Mucosa of rectum (tissue), 2 donors: Measurements from ENCODE around the gene UQCRHL.
"Not testable (repeated sequence)": the region's sequence is repeated elsewhere in the genome, so short reads cannot be mapped to it uniquely, and the experiment has no call there.

Source experiments
- H3K27ac ChIP-seq, 2 donors: one replicate each; pipeline ENCODE4 v1.7.0; 2013; ENCODE audit warnings: inconsistent platforms in 2 of 2, low read depth in 2 of 2, low read length in 2 of 2
- H3K27me3 ChIP-seq, 2 donors: one replicate each; pipeline ENCODE4 v1.7.0; 2013; ENCODE audit warnings: low read length in 2 of 2; ENCODE audit not compliant: control insufficient read depth in 2 of 2, insufficient read depth in 2 of 2
- H3K36me3 ChIP-seq, 2 donors: one replicate each; pipeline ENCODE4 v1.7.0; 2013; ENCODE audit warnings: low read length in 2 of 2; ENCODE audit not compliant: control insufficient read depth in 2 of 2, insufficient read depth in 2 of 2
- H3K4me1 ChIP-seq, 2 donors: one replicate each; pipeline ENCODE4 v1.7.0; 2013; ENCODE audit warnings: low read length in 2 of 2, mild to moderate bottlenecking in 1 of 2; ENCODE audit not compliant: control insufficient read depth in 2 of 2, insufficient read depth in 2 of 2
- H3K4me3 ChIP-seq, 2 donors: one replicate each; pipeline ENCODE4 v1.7.0; 2013; ENCODE audit warnings: low read length in 2 of 2
- H3K9ac ChIP-seq, 2 donors: one replicate each; pipeline ENCODE4 v1.7.0; 2013; ENCODE audit warnings: low read length in 2 of 2, low read depth in 1 of 2, mild to moderate bottlenecking in 1 of 2
- H3K9me3 ChIP-seq, 2 donors: one replicate each; pipeline ENCODE4 v1.7.0; 2013; ENCODE audit warnings: low read length in 2 of 2; ENCODE audit not compliant: control insufficient read depth in 2 of 2
- donor health status: healthy.
- donor health status: Normal muscosa, but diverticular disease.

Gene UQCRHL

DNA sequence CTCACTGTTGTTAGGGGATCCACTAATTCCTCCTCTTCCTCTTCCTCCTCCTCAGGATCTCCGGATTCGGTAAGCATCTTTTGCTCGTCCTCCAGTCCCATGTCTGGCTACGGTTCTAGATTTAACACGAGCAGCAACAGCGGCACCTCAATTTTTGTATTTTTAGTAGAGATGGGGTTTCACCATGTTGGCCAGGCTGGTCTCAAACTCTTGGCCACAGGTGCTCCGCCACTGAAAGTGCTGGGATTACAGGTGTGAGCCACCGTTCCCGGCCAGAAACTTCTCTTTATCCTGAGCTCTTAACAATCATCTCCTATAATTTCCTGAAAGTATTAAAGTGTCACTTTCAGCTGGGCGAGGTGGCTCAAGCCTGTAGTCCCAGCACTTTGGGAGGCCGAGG lies at the start of gene UQCRHL:
Gene UQCRHL, minus strand, starts transcription at position 101 of the 400 bp plus-strand sequence. Its CDS starts 0 bp downstream, at position 101.
- not testable (repeated sequence) for H3K27ac ChIP-seq, H3K4me3 ChIP-seq, H3K27me3 ChIP-seq, H3K9me3 ChIP-seq, H3K4me1 ChIP-seq, H3K36me3 ChIP-seq, H3K9ac ChIP-seq

DNA sequence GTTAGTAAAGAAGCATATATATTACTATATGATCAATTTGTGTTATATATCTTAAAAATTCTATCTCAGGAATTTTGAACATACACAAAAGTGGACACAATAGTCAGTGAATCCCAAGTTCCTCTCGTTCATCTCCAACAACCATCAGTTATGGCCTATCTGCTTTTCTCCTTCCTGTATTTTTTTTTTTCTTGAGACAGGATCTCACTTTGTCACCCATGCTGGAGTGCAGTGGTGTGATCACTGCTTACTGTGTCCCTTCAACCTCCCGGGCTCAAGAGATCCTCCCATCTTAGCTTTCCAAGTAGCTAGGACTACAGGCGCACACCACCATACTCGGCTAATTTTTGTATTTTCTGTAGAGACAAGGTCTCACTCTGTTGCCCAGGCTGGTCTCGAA lies 49.4 kb upstream of the UQCRHL start:
- H3K9me3 ChIP-seq = no peaks in the 10 kb centered on the region
- H3K4me1 ChIP-seq = peaks cover 2% of the 10 kb centered on the region in 2 donors
- H3K4me3 ChIP-seq = no peak overlapping the region

DNA sequence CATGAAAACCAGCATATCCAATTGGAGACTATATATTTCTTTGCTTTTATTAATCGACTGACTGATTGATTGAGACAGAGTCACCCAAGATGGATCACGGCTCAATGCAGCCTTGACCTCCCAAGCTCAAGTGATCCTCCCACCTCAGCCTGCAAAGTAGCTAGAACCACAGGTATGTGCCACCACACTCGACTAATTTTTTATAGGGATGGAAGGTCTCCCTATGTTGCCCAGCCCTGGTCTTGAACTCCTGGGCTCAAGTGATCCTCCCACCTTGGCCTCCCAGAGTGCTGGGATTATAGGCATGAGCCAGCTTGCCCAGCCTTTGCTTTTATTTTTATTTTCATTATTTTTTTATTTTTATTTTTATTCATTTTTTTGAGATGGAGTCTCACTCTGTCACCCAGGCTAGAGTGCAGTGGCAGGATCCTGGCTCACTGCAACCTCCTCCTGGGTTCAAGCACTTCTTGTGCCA lies 45.4 kb upstream of the UQCRHL start:
- H3K27ac ChIP-seq = no peak overlapping the region
- no peaks in the 10 kb centered on the region for H3K36me3 ChIP-seq
- no peak overlapping the region for H3K4me3 ChIP-seq
- H3K27me3 ChIP-seq = no peaks in the 10 kb centered on the region
- H3K9me3 ChIP-seq = no peaks in the 10 kb centered on the region
- H3K9ac ChIP-seq = no peak overlapping the region
- H3K4me1 ChIP-seq = peaks cover 15 to 18% of the 10 kb centered on the region in 2 donors

More for the DNA sequence above, 49.4 kb upstream of the UQCRHL start:
- no peak overlapping the region for H3K9ac ChIP-seq
- no peaks in the 10 kb centered on the region for H3K27me3 ChIP-seq
- no peaks in the 10 kb centered on the region for H3K36me3 ChIP-seq
- H3K27ac ChIP-seq = no peak overlapping the region

DNA sequence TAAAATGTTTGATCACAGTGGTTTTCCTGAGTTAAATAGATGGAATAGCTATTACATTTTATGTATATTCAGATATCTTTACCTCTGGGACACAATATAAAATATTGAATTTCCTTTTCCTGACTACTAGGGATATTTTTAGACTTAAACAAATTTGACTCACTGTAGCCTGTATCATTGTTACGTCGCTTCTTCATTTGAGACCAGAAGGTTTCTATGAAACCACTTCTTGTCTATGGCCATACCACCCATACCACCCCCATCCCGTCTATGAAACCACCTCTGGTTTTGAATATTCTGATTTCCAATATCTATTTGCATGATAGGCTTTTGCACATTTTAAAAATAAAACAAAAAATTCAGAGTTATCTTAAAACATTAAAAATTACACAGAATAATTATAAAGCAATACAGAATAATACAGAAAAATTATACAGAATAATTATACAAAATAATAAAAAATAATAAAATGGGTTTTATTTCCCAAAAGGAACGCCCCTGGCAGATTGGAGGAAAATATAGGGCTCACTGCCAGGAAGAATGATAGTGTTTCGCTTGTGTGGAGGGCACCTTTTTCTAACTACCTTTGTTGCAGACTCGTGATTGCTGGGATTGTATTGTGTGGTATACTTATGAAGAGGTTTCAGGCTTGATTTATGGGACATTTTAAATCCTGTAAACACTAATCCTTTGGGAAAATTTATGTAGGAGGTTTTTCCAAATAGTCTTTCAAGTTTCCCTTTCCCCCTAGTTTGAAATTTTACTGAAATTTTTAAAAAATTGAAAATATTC lies 44.8 kb upstream of the UQCRHL start:
- no peaks in the 10 kb centered on the region for H3K36me3 ChIP-seq
- no peaks in the 10 kb centered on the region for H3K27me3 ChIP-seq
- peaks cover 15 to 18% of the 10 kb centered on the region in 2 donors for H3K4me1 ChIP-seq
- no peak overlapping the region for H3K27ac ChIP-seq
- H3K9me3 ChIP-seq = no peaks in the 10 kb centered on the region
- H3K4me3 ChIP-seq = no peak overlapping the region
- H3K9ac ChIP-seq = no peak overlapping the region

DNA sequence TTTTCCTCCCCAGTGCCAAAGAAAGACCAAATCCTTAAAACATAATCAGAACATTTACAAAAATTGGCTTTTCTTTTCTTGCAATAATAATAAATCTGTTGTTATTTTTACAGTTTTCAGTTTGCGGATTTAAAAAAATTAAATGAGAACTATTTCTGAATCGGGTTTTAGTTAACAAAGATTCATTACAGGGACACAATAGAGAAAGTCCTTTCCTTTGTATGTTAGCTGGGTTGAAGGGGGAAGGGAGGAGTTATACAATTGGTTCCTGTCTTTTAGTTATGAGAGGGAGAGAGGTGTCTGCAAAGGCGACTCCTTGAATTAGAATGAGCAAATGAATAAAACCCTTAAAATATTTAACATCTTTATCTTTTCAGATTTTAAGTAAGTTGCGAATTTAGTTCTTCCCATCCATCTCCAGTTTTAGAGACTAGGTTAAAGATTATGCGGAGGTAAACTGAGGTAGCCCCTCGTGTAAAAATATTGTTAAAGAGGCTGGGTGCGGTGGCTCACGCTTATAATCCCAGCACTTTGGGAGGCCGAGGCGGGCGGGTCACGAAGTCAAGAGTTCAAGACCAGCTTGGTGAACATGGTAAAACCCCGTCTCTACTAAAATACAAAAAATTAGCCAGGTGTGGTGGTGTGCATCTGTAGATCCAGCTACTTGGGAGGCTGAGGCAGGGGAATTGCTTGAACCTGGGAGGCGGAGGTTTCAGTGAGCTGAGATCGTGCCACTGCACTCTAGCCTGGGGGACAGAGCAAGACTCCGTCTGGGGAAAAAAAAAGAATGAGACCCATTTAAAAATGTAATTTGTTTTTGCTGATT lies 44.0 kb upstream of the UQCRHL start:
- peaks cover 18 to 19% of the 10 kb centered on the region in 2 donors for H3K4me1 ChIP-seq
- H3K27me3 ChIP-seq = no peaks in the 10 kb centered on the region
- H3K36me3 ChIP-seq = no peaks in the 10 kb centered on the region
- no peaks in the 10 kb centered on the region for H3K9me3 ChIP-seq
- H3K27ac ChIP-seq = no peak overlapping the region
- H3K9ac ChIP-seq = no peak overlapping the region
- H3K4me3 ChIP-seq = no peak overlapping the region

DNA sequence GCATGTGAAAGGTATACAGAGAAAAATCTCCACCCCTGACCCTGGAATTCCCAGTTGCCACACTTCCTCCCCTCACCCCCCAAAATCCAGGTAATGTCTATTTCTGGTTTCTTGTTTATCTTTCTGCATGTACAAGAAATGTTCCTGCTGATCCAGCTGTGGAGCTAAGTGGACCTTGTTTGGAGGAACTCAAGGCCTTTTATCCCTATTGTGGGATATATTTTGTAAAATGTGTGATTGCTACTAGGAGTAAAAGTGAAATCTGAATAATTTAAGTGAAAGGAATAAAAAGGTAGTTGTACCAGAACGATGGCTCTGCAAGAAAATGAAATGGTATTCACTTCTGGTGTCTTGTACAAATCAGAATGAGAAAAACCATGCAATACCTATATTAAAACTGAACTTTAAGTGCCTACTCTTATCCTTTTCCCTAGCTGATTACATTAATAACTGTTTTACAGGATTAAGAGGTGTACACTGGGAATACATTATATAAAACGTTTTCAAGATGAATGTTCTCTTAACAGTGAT lies 43.1 kb upstream of the UQCRHL start:
- H3K4me1 ChIP-seq = peaks cover 18 to 19% of the 10 kb centered on the region in 2 donors

DNA sequence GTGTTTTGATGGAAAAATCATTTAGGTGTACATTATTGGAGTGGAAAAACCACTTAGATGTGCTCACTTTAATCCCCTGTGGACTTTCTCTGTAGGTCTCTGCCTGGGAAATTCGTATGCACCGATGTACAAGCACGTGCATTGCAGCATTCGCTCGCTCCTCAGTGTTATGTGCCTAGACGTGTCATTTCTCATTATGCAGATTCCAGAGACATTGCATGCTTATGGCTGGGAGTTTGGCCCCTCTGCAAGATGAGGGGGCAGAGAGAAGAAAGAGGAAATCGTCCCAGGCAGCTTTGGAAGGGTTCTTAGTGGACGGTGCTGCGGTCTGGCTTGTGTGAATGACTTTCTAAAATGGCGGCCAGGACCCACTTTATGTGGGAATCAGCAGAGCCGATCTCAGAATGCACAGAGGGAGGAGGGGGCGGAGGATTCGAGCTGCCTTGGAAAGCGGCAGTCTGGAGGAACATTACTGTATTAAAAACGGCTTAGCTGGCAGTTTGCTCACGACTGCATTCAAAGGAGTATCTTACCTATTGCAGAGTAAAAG lies 42.4 kb upstream of the UQCRHL start:
- H3K27ac ChIP-seq = peak overlapping the region; percentile 90 to 95
- peak overlapping the region; percentile 96 to 98 for H3K9ac ChIP-seq
- peaks cover 18 to 19% of the 10 kb centered on the region in 2 donors for H3K4me1 ChIP-seq
- no peaks in the 10 kb centered on the region for H3K27me3 ChIP-seq
- H3K9me3 ChIP-seq = no peaks in the 10 kb centered on the region
- H3K4me3 ChIP-seq = peak overlapping the region; percentile 77 to 91
- no peaks in the 10 kb centered on the region for H3K36me3 ChIP-seq

More for the DNA sequence above, 43.1 kb upstream of the UQCRHL start:
- peak overlapping the region in 1 of 2 donors; percentile 95 for H3K27ac ChIP-seq
- peak overlapping the region; percentile 96 to 98 for H3K9ac ChIP-seq
- no peaks in the 10 kb centered on the region for H3K36me3 ChIP-seq
- no peaks in the 10 kb centered on the region for H3K9me3 ChIP-seq
- no peaks in the 10 kb centered on the region for H3K27me3 ChIP-seq
- peak overlapping the region; percentile 77 to 91 for H3K4me3 ChIP-seq

DNA sequence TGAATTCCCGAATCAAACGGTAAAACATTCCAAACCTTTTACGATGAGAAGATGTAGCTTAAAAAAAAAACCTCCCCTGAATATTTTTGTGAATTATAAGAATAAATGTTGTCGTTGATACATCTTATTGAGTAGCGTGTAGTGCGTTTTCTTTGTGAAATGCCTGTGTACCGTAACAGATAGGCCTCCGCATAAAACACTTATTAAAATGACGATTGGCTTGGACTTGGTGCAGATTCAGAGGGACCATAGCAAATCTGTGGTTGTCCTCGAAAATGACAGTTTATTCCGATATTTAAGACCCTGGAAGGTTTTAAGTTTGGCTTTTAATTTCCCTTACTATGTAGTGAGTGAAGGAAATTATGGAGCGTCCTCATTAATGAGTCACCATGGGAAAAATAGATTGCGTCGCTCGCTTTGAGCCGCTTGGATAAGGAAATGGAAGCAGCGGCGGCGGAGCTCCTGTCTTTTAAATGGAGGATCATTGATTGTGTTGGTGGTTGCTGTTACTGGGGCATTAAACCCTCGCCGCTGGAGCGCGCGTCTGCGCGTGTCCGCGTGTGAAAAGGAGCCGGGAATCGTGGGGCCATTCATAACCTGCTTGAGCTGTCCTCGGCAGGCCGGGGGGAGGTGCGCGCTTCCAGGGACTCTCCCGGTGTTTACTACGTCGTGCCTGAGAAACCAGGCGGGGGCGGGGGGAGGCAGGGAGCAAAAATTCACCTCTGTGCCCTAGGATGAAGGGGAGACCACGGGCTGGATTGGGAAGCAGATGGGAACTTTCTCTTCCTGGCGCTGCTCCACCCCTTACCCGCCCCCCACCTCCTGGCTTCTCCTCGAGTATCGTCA lies 41.7 kb upstream of the UQCRHL start:
- Histone ChIP-seq H3K4me3 (peak overlapping the region; percentile 77 to 91), H3K9ac (peak overlapping the region; percentile 96 to 98), H3K27me3 (no peaks in the 10 kb centered on the region), H3K27ac (peak overlapping the region; percentile 90 to 95), H3K36me3 (no peaks in the 10 kb centered on the region), H3K4me1 (peaks cover 18 to 19% of the 10 kb centered on the region in 2 donors), H3K9me3 (no peaks in the 10 kb centered on the region)

DNA sequence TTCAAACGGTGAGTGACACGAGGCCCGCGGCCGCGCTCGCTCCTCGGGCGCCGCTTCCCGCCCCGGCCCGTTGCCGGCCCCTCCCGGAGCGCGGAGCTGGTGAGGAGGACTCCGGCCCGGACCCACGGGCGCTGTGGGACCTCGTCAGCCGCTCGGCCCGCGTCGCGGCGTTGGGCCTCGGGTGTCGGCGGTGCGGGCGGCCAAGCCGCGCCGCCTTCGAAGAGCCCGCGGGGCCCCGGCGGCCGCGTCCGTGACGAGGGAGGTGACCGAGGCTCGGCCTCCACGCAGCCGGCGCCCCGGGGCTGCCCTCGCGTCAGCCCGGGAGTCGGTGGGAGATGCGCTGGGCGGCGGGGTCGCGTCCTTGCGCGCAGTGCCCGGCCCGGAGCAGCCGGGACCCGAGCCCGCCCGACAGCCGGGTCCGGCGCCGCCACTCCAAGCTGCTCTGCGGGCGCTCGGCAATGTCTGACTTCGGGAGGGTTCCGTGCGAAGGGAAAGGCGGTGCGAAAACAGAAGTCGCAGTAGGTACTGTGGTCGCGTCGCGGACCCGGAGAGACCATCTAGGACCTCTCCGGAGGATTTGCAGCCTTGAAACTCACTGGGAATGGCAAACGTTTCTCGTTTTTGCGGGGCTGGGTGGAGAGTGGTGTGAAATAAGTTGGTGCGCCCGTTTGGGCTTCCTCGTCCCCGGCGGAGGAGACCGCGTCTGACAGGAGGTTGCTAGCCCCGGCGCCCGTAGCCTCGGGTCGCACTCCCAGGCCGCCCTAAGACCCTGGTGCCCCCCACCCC lies 40.9 kb upstream of the UQCRHL start:
- Histone ChIP-seq H3K9ac (peak overlapping the region; percentile 96 to 98), H3K4me1 (peaks cover 18 to 19% of the 10 kb centered on the region in 2 donors), H3K4me3 (peak overlapping the region; percentile 77 to 91), H3K36me3 (no peaks in the 10 kb centered on the region), H3K27ac (peak overlapping the region; percentile 90 to 95), H3K27me3 (no peaks in the 10 kb centered on the region), H3K9me3 (no peaks in the 10 kb centered on the region)
